Prostate gland (tissue), 2 donors: ENCODE results near the gene ZNF273.

ENCODE experiments used
- POLR2A ChIP-seq: fragments of 450-650 bp; IDR thresholded peaks from one replicate; pipeline ENCODE4 v1.6.1; 2016; ENCODE audit warnings: antibody characterized with exemption, mild to moderate bottlenecking
- POLR2AphosphoS5 ChIP-seq: sonication (generic); formaldehyde crosslinking; IDR thresholded peaks from one replicate; pipeline ENCODE4 v1.6.1; 2017; ENCODE audit warnings: antibody characterized with exemption
- TF ChIP-seq, protein P1 (sequence below), 4 experiments: fragments of 200-600 bp in 2 of 4; fragments of 450-650 bp in 2 of 4; sonication (generic) in 2 of 4; IDR thresholded peaks; 1 replicate in 3 of 4; 2 replicates in 1 of 4; pipeline ENCODE4 v1.5.1; 2016 to 2019; ENCODE audit warnings: antibody characterized with exemption in 4 of 4, mild to moderate bottlenecking in 2 of 4, moderate library complexity in 2 of 4

DNA sequence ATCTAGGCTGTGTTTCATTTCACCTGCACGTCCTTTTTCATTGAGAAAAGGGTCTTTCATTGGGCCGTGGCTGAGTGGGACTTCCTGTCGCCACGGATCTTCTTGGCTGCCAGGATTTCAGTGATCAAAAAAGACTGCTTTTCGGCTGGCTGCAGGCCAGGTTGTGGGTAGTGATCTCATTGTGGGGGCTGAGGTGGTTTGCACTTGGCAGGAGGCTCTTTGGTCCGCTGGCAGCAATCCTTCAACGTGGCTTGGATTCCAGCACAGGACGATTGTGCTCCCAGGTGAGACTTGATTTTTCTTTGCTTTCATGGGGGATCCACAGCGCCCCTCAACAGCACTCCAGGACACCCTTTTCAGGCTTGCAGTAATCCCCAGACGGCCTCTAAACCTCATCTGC lies 29.0 kb upstream of the ZNF273 start:
- TF ChIP-seq, protein P1, sequence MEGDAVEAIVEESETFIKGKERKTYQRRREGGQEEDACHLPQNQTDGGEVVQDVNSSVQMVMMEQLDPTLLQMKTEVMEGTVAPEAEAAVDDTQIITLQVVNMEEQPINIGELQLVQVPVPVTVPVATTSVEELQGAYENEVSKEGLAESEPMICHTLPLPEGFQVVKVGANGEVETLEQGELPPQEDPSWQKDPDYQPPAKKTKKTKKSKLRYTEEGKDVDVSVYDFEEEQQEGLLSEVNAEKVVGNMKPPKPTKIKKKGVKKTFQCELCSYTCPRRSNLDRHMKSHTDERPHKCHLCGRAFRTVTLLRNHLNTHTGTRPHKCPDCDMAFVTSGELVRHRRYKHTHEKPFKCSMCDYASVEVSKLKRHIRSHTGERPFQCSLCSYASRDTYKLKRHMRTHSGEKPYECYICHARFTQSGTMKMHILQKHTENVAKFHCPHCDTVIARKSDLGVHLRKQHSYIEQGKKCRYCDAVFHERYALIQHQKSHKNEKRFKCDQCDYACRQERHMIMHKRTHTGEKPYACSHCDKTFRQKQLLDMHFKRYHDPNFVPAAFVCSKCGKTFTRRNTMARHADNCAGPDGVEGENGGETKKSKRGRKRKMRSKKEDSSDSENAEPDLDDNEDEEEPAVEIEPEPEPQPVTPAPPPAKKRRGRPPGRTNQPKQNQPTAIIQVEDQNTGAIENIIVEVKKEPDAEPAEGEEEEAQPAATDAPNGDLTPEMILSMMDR (IDR thresholded peaks at IDR 0.05), result no peak
- TF ChIP-seq POLR2AphosphoS5 (no peak), POLR2A (no peak)
